ENCODE results near the gene MYLIP.

DNA sequence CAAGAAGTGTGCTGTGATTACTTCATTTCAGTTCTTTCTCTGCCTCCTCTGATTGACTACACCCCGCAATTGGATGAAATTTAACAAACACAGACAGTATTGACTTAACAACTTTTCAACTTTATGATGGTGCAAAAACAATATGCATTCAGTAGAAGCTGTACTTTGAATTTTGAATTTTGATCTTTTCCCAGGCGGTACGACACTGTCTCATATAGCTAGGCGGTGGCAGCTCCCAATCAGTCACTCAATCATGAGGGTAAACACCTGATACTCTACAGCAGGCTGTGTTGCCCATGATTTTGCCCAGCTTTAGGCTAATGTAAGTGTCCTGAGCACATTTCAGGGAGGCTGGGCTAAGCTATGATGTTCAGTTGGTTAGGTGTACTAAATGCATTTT, 47.6 kb upstream of the MYLIP start:
- no peak for TF ChIP-seq CTCF (IDR thresholded peaks at IDR 0.05)
- TF ChIP-seq EZH2 (IDR thresholded peaks at IDR 0.05; ENCODE audit: borderline replicate concordance, insufficient read depth, low read depth, low read length, poor library complexity, severe bottlenecking), result no peak

Measured in B cell (primary cell).